HG02642 (cell line): ENCODE measurements around the gene USP3.
"Not testable (repeated sequence)": the region's sequence is repeated elsewhere in the genome, so short reads cannot be mapped to it uniquely, and the experiment has no call there.

Experiments used
- ATAC-seq: cut with Tn5 transposase; IDR thresholded peaks from one replicate; pipeline ENCODE4 v1.9.1; 2021; ENCODE audit warnings: mild to moderate bottlenecking; ENCODE audit not compliant: unreplicated experiment, poor library complexity

The USP3 gene

DNA sequence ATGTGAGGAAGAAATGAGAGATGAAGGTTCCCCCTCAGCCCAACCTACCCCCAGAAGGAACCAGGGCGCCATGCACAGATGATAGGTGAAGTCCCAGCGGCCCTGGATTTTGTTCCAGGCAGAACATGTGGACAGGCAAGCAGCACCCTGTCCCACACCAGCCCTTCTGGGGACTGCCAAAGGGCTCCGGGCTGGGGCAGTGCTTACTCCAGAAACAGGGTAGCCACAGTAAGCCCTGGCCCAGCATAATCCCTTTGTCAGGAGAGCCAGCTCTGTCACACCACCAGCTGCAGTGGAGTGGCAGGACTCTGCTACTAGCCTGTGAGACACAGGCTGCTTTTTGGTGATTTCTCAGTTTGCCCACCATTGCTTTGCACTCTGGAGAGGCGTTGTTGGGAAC, 99.1 kb downstream of the USP3 start:
- no peak for ATAC-seq

GRCh38 chr15:63604281-63604680, 99.9 kb downstream of the USP3 start:
- ATAC-seq: no peak

DNA sequence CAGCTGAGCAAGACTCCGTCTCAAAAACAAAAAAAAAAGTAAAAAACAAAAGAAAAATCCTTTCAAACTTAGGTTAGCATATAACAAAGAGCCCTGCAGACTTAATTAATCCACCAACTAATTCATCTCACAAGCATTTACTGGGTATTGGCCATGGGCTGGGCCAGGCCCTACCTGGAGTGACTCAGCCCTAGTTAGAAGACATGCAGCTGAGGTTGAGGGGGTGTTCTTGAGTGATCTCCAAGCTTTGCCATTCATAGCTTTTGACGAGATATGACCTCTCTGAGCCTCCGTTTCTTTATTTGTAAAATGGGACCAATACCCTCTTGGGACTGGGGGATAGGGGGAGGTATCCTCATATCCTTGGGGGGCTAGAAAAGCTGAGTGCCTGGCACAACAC, 100.6 kb downstream of the USP3 start:
- no peak for ATAC-seq

DNA sequence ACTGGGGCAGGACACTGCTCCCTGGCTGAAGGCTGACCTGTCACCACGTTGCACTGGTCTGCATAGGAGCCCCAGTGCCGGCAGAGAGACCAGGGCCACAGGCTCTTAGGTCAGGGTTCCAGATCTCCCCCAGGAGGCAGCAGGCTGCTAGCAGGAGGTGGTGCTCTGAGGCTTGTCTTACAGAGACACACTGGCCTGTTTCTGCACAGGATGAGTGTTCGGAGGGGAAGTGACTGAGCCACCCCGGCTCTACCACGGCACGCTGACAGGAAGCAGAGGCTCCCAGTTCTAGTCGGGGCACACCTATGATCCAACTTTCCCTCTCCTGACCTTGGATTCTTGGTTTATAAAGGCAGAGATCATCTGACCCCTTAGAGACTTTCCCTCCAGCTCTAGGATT, 101.4 kb downstream of the USP3 start:
- ATAC-seq: no peak

DNA sequence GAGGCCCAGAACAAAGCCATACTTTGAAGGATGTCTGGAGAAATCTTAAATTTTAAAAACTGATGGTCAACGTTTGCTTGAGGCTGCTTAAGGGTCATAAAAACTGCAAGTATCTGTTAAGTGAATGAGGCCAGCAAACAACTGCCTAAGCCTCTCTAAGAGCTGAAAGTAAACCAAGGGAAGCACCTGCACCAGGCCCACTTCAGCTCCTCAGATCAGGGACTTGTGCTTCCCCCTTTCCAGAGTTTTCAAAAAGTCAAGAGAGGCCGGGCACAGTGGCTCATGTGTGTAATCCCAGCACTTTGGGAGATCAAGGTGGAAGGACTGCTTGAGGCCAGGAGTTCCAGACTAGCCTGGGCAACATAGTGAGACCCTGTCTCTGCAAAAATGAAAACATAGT, 101.9 kb downstream of the USP3 start:
- ATAC-seq: no peak

DNA sequence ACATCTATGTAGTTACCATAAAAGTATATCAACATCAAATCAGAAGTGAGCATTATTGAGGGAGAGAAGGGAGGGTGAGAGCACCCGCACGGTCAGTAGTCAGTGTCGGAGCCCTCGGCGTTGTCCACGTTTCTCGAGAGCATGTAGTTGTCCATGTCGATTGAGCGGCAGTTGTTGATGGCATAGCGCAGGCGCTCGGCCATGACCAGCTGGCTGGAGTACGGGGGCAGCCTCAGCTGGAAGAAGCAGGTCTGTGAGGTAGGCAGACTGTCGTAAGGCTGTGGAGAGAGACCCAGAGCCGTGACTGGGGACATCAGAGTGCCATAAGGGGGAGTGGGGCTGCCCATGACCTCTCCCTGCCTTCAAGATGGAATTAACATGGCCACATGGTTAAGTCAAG, 104.6 kb downstream of the USP3 start:
- ATAC-seq: no peak

DNA sequence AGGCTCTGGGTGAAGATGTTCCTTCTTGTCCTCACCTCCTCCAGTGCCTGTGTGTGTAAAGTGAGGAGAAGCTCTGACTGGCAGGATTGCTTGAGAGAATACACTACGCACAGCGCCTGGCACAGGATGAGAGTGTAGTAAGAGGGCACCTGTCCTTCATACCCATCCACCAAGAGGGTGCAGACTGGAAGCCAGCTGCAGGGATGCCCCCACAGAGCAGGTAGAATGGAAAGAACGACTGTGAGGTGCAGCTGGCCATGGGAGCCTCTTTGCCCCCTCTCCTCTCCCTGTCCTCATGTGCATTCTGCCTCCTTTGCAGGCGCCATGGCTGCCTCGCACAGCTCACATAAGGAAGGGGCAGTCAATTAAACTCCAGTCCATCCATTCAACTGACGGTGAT, 105.1 kb downstream of the USP3 start:
- no peak for ATAC-seq

DNA sequence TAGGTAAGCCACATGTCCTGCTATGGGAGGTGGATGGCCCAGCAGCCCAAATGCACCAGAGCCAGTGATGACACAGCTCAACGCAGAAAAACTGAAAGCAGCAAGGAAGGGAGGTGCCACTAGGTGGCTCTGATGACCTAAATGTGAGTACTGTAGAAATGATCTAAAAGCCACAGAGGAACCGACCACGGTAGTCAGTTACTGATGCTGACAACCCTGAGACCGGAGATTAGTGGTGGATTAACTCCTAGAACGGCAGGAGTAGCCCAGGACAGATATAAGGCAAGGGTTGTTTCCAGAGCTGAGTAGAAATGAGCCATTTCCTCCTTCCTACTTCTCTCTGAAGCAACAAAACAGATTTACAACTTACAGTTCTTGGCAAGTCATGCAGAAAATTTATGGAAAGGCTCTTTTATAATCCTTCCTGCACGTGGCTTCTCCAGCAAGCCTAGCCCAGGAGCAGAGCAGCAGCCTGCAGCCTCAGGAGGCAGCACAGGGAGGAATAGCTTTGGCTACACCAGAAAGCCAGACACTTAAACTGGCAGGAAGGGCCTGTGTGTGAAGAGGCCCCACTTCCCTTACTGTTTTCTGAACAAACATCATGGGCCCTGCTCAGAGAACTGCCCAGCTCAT, 105.9 kb downstream of the USP3 start:
- peak; percentile 65 for ATAC-seq

- ATAC-seq: no peak
Measured at GRCh38 chr15:63611177-63611576, 106.8 kb downstream of the USP3 start.

GRCh38 chr15:63612300-63612699, 107.9 kb downstream of the USP3 start:
- ATAC-seq: no peak

DNA sequence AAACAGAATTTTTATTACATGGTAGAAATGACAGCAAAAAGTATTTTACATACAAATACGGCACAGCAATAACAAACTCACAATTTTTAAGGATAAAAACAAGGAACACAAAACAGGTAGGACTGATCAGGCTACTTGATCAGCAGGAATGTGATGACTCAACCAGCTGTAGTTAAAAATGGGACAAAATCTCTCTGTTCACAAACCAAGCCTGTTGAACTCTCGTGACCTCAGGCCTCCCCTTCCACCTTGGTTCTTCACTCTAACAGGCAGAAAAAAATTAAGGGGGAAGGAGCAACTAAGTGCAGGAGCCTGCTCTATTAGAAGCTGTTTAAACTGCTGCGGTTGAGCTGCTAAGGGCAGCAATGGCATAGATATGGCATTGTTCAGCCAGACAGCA, 111.5 kb downstream of the USP3 start:
- no peak for ATAC-seq

GRCh38 chr15:63617147-63617546, 112.8 kb downstream of the USP3 start:
- not testable (repeated sequence) for ATAC-seq

- ATAC-seq: not testable (repeated sequence)
Measured at GRCh38 chr15:63617627-63618026, 113.2 kb downstream of the USP3 start.

DNA sequence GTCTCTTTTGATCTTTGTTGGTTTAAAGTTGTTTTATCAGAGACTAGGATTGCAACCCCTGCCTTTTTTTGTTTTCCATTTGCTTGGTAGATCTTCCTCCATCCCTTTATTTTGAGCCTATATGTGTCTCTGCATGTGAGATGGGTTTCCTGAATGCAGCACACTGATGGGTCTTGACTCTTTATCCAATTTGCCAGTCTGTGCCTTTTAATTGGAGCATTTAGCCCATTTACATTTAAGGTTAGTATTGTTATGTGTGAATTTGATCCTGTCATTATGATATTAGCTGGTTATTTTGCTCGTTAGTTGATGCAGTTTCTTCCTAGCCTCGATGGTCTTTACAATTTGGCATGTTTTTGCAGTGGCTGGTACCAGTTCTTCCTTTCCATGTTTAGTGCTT, 116.4 kb downstream of the USP3 start:
- ATAC-seq: not testable (repeated sequence)

- ATAC-seq: no peak
Measured at GRCh38 chr15:63623232-63623969, 119.0 kb downstream of the USP3 start.

DNA sequence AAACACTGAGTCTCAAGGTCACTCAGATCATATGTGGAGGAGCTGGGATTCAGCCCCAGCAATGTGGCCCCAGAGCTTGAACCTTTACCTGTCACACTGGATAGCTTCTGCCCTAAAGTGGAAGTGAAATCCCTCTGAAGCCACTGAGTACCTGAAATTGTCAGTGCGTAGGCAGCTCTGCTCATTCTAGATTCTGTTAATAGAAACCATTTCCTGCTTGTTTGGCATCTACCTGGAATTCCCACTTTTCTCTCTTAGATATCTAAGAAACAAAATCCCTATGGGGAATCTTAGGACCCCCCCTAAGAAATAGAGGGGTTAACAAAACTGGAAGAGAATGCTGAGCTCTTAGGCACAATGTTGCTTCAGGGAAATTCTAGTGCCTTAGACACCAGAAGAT, 122.6 kb downstream of the USP3 start:
- no peak for ATAC-seq

GRCh38 chr15:63628123-63628822, 123.9 kb downstream of the USP3 start:
- ATAC-seq: no peak

- ATAC-seq: no peak
Measured at GRCh38 chr15:63630036-63630751, 125.8 kb downstream of the USP3 start.

- ATAC-seq: no peak
Measured at GRCh38 chr15:63633312-63633711, 128.9 kb downstream of the USP3 start.

GRCh38 chr15:63634154-63634553, 129.8 kb downstream of the USP3 start:
- ATAC-seq: no peak

DNA sequence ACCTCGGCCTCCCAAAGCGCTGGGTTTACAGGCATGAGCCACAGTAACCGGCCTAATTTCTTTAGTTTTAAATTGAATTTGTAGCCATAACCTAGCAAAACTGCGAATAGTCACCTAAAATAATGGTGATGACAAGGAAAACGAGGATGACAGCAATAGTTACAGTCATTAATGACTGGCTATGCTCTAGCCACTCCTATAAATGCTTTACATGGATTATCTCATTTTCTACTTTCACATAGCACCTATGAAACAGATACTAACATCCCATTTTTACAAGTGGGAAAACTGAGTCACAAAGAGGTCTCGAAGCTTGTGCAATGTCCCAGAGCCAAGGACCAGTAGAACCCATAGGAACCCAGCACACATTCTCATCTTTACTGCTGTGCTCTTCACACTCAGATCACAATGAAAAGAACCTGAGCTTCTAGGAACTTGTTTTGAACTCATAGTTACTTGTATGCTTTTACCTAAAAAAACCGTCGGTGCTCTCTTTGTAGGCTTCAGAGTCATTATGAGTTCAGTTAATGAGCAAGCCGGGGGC, 132.2 kb downstream of the USP3 start:
- ATAC-seq: no peak
